HG03571 (cell line): ENCODE data around the gene CATSPERB.
"Not testable (repeated sequence)": the region's sequence is repeated elsewhere in the genome, so short reads cannot be mapped to it uniquely, and the experiment has no call there.

Experiments
- ATAC-seq: cut with Tn5 transposase; IDR thresholded peaks from one replicate; pipeline ENCODE4 v1.9.1; 2021; ENCODE audit not compliant: unreplicated experiment

The CATSPERB gene

DNA sequence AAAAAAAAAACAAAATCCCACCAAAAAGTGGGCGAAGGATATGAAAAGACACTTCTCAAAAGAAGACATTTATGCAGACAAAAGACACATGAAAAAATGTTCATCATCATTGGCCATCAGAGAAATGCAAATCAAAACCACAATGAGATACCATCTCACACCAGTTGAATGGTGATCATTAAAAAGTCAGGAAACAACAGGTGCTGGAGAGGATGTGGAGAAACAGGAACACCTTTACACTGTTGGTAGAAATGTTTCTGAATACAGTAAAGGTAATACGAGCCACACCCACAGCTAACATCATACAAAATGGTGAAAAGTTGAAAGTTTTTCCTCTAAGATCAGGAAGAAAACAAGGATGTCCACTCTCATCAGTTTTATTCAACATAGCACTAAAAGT lies 8.0 kb upstream of the CATSPERB start:
- ATAC-seq = not testable (repeated sequence)

DNA sequence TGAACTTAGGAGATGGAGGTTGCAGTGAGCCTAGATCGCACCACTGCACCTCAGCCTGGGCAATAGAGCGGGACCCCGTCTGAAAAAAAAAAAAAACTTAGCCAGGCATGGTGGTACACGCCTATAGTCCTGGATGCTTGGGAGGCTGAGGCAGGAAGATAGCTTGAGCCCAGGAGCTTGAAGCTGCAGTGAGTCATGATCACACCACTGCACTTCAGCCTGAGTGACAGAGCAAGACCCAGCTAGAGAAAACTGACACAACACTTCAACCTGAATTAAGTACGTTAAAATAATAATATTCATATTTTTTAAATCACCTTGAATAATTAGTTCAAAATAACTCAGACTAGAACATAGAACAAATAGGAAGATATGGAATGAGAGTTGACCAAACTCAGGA lies 5.7 kb upstream of the CATSPERB start:
- ATAC-seq = no peak

DNA sequence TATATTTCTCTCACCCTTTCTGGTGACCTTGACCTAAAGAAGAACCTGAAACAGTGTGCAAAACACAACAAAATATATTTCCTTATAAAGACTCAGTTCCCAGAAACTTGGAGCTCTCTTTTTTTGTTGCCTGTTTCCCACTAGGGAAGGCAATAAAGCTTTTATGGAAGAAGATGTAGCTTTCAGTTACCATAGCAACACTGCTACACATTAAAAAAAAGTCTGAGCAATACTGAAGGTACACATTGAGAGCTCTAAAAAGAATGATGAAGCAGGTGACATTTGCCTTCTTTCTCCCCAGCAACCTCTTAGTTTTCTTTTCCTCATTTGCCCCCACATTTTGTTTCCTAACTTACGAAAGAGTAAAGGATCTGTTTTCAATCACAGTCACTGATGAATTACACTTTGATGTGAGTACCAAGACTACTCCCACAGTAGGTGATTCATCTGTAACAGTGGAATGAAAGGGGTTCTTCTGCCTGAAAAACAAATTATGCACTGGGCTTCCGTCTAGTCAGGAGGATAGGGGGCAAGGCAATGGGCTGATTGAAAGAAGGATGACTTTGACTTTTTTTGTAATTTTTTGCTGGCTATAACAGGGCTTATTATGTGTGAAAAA lies 1.1 kb upstream of the CATSPERB start:
- no peak for ATAC-seq

DNA sequence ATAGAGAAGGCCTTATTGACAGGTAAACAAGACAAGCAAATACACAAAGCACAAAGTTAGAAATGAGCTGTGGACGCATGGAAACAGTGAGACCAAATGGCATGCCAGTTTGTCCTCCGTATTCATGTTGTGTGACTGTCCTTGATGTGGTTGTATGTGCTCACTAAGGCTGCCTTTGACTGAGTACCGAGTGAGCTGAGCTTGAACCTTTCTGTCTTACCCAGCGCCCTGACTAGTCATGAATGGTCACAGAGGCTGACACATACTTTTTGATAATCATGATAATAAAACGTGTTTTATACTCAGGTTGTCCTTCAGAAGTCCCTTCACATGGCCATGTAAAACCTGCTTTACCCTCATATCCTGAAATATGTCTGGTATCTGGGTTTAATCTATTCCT lies 553 bp upstream of the CATSPERB start:
- ATAC-seq = no peak

DNA sequence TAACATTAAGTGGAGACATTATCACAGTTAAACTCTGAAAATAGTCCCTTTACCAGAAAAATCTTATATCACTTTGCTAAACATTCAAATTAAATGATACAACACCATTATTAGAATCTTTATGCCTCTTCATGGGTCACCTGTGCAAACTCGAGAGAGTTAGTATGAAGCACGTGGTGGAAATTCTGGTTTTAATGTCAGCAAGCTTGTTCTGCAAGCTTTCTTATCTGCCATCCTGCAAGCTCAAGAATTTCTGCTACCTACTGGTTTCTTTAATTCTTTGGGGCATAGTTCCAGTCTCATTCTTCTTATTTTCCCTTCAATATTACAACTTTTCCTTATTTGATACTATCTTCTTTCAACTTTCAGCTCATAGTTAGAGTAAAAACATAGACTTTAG lies 868 bp downstream of the CATSPERB start:
- no peak for ATAC-seq

DNA sequence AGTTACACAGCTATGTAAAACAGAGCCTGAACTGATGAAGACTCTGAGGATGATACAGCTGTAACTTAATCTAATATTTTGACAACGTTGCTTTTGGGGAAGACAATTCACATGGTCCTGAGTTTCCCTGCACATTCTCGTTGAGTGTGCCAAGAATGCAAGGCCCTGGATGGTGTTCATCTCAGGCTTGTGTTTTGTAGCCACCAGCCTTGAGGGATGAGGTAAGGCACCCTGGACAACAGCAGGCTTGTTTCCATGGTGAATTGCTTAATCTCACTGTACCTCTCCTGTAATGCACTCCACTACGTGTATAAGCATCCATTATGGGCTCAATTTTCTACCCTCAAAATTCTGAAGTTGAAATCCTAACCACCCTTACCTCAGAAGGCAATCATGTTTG lies 2.1 kb downstream of the CATSPERB start:
- ATAC-seq = no peak

DNA sequence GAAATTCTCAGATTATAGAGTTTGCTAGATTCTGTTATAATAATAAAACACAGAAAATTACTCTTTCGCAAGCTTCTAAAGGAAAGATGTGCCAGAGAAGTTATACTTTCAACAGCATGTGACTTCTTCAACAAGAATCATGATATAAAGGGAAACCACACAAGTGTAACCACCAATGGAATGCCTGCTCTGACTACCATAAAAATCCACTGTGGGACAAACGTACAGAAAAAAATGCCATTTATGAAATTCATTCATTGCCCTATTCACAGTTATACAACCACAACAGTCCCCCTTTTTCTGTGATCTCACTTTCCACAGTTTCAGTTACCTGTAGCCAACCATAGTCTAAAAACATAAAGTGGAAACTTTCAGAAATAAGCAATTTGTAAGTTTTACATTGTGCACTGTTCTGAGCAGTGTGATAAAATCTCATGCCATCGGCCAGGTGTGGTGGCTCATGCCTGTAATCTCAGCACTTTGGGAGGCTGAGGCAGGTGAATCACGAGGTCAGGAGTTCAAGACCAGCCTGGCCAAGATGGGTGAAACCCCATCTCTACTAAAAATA lies 3.2 kb downstream of the CATSPERB start:
- no peak for ATAC-seq

DNA sequence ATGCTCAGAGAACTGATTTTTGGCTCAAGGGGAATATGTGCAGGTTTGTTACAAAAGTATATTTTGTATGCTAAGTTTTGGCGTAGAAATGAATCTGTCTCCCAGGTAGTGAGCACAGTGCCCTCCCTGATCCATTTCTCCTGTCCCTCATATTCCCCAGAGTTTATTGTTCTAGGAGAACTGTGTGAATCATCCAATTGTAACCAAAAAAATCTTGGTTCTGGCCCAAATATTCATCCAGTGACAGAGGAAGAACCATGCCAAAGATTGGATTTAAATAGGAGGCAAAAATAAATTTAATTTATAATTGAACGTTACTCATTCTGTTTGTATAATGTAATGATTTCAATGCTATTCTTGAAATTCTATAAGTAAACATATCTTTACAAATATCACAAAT lies 4.8 kb downstream of the CATSPERB start:
- no peak for ATAC-seq

DNA sequence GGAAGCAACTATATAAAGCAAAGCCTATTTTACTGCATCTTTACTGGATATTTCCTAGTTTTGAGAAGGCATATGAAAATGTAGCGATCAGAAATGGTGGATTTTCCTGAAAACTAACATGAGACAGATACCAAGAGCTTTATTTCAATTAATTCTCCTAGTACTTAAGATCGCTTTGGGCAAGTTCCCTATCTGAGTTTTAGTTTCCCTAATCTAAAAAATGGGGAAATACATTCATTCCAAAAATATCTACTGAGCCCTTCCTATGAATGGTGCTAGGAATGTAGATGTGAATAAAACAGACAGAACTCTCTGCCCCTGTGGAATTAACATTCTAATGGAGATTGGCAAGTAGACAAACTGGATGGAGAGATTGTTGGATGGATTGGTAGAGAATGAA lies 8.4 kb downstream of the CATSPERB start:
- ATAC-seq = no peak

DNA sequence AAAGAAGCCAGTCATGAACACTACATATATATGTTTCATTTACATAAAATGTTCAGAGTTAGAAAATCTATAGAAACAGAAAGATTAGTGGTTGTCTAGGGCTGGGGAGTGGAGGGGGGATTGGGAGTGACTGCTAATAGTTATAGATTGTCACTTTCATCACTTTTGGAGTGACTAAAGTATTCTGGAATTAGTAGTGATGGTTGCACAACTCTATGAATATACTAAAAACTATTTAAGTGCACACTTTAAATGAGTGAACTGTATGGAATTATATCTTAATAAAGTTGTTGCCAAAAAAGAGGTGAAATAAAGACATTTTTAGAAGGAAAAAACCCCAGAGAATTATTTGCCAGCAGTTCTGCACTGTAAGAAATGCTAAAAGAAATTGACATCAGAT lies 9.5 kb downstream of the CATSPERB start:
- no peak for ATAC-seq

DNA sequence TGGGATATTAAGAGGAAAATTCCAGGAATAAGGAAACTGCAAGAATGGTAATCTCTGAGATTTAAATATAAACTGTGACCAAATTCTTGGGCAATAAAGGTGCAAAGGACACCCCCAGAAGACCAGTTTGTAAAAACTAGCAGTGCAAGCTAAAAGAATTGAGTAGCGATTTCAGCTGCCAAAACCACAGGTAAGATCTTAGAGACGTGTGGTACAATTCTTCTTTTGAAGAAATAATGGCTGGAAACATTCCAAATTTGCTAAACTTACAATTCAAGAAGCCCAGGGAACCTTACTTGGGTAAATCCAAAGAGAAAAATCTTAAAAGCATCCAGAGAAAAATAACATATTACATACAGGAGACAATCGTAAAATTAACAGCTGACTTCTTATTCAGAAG lies 12.0 kb downstream of the CATSPERB start:
- ATAC-seq = no peak

DNA sequence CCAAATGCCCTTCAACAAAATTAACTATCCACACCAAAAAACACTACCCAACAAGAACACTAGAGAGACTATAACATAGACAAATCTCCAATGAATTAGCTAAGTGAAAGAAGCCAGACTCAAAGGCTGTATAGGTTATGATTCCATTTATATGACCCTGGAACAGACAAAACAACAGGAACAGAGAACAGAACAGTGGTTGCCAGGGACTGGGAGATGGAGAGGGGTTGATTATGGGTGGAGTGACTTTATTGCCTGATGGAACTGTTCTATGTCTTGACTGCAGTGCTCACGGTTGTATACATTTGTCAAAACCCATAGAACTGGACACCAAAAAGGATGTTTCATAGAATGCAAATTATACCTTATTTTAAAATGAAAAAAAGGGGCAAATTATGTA lies 14.9 kb downstream of the CATSPERB start:
- no peak for ATAC-seq

DNA sequence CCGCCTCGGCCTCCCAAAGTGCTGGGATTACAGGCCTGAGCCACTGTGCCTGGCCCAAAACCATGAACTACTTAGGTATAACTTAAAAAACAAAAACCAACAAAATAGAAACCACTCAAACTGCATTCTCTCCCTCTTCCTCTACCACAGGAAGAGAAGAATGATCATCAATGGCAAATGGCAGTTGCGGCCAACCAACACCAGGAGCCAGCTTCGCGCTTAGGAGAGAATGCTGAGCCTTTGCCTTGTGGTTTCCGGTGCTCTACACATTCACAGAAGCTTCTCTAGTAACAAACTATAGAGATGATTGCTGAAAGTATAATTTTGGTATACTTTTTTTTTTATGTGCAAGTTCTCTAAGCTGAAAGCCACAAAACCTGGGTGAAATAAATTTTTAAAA lies 17.1 kb downstream of the CATSPERB start:
- no peak for ATAC-seq

DNA sequence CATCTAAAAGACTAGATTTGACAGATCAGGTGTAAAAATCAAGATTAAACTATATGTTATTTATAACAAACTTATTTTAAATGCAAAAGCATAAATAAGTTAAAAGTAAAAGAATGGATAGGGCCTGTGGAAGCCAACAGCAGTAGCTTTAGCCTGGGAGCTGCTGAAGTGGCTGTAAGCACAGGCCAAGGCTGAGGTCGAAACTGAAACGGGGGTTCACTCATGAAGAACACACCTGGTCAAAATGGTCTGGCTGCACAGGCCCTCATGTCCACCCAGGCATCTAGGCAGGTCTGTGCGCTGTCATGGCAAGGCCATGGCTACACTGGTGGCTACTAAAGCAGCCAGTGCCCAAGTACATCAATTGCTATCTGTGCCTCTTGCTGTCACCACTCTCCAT lies 23.1 kb downstream of the CATSPERB start:
- no peak for ATAC-seq

DNA sequence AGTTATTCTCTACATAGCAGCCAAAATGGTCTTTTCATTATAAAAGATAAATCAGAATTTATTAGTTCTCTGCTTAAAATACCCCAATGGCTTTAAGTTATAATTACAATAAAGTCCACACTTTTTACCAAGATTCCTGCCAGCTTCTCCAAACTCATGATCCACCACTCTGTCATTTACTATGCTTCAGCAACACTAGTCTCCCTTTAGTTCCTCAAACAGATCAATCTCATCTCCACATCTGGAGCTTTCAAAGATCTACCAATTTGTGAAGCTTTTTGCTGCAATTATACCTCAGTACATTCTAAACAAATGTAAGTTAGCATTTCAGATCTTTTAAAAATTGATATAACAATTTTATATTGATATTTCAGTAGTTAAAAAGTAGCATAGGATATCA lies 24.9 kb downstream of the CATSPERB start:
- no peak for ATAC-seq

DNA sequence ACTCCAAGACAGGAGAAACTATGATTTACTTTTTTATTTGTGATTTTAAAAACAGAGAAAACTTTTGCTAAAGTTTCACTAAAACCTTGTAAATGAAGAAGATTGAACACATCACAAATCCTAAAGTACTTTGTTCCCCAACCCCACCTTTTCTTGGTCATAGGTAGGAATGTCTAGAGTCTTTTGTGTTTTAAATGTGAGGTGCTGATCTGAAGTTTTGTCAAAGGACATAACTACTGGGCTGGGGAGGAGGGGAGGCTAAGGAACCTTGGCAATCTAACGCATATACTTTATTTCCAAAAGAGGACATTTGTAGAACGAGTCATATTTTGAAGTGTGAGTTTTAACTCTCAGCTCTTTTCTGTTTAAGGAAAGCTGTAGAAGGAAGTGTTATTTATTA lies 37.2 kb downstream of the CATSPERB start:
- no peak for ATAC-seq

DNA sequence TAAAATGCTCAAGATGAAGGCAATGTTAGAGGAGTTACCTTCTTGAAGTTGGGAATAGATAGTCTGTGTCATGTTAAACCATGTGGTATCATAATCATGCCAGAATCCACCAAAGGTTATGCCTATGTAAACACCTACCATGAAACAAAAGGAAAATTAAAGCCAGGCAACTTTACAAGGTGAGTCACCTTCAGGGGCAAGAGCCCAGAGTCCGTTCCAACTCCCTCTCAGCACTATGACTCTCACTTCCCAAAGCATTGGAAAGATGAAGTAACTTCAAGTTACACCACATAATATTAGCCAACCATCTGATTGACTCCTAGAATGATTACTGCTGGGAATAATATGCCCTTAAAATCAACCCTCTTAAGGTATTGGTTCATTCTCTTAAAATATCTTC lies 38.5 kb downstream of the CATSPERB start:
- no peak for ATAC-seq

DNA sequence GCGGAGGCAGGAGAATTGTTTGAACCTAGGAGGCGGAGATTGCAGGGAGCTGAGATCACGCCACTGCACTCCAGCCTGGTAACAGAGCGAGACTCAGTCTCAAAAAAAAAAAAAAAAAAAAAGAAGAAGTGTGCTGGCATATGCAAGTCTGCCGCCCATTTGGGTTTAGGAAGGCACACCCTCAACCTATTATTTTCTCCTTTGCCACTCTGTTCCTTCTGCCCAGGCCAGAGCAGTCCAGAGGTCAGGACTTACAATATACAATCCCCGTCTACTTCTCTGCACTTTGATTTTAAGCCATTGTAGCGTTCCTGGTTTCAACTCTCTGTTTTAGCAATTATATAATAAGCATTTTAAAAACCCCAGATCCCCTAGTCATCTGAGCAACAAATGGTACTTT lies 39.8 kb downstream of the CATSPERB start:
- ATAC-seq = no peak

DNA sequence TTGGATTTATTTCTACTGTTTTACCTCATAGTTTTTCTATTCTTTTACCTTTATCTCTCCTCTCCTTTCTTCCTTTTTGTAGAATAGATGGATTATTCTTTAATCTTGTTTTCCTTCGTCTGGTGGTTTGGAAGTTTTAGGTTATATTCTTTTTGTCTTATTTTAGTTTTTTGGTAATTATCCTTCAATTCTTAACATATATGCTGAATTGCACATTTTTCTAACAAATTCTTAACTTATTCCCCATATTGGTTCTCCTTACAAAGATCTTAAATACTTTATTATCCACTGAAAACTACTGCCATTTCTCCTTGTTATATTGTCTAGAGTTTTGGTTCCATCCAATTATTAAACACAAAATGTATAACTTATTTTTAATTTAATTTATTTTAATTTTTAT lies 42.3 kb downstream of the CATSPERB start:
- ATAC-seq = no peak

DNA sequence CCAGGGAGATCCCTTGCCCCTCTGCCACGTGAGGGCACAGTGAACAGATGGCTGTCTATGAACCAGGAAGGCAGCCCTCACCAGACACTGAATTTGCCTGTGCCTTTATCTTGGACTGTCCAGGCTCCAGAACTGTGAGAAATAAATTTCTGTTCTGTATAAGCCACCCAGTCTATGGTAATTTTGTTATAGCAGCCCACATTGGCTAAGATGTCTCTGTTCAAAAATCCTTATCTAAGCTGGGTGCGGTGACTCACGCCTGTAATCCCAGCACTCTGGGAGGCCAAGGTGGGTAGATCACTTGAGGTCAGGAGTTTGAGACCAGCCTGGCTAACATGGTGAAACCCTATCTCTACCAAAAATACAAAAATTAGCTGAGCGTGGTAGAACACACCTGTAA lies 44.5 kb downstream of the CATSPERB start:
- ATAC-seq = not testable (repeated sequence)

DNA sequence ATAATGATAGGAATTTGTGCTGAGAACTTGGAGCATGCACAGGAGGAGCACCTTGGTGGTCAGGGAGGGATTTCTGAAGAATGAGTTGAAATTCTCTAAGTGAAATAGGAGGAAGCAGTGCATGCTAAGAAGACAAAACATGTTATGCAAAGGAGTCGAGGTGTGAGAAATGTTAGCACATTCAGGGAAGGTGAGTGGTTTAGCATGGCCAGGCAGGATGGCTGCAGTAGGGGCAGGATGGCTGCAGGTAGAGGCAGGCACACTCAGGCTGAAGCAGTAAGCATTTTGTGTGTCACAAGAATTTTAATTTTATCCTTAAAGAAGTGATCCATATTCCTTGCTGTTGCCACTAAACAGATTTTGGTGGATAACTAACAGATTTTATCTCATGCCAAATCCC lies 46.3 kb downstream of the CATSPERB start:
- no peak for ATAC-seq

DNA sequence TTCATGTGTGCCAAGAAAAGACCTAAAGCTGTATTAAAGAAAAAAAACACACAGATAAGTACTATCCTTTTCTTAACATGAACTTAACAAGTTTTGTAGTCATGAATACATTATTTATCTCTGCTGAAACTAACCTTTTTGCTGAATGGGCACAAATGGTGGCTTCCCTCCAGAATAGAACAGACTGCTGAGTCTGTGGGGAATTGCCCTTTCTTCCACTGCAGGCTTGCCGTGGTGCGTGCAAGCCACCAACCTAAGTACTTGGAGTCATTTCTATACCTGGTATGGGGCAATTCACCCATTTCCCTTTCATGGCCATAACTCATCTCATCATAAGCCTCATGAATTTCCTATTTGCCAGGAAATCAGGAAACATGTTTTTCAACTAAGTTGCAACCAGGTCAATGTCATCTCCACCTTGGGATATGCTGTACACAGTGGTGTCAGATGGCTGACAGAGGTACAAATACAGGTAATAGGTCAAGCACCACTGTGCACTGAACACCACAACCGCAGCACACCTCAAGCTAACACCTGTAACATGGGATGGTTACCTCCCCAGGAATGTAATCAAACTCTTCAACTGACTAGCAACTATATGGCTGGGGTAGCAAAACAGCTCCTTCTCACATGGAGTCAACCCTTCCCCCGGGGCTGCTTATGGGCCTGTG lies 49.9 kb downstream of the CATSPERB start:
- no peak for ATAC-seq

DNA sequence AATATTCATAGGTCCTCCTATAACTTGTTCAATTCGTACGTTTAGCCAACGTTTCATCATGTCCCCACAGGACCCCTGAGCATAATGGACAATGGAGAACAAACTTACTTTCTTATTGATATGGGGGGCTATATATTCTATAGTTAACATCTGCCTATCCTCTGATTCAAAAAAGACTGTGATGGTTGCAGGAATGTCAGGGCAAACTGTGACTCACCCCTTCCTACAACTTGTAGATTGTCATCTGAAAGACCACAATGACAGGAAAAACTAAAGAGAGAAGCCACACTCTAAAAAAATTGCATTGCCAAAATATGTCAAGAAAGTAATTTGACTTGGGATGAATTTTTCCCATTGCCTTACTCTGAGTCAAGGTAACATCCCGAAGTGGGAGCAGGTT lies 50.8 kb downstream of the CATSPERB start:
- no peak for ATAC-seq
